Activated T-helper 2 cell treated with anti-CD3 and anti-CD28 coated beads, Interferon-gamma antibody, Interleukin-2, Interleukin-4, amounts not matched to agents 10 μg/mL and 5 μg/mL and 100 μg/mL, durations not matched to agents 14 hours and 24 hours and 36 hours (primary cell): Measurements from ENCODE around the gene S100A5. TPM values are rescaled to one million over a fixed set of nuclear protein-coding genes. Genes with fewer than 3 reads are reported as not detected.
"Not testable (repeated sequence)": the region's sequence is repeated elsewhere in the genome, so short reads cannot be mapped to it uniquely, and the experiment has no call there.

ENCODE experiments used
- DNase-seq: peaks from one replicate; pipeline ENCODE4 v3.0.0; 2021; ENCODE audit warnings: low spot score
- H3K27ac Mint-ChIP-seq: one replicate; pipeline ENCODE4 v1.8.0; 2021; ENCODE audit warnings: mixed read lengths
- H3K27me3 Mint-ChIP-seq: one replicate; pipeline ENCODE4 v1.8.0; 2021; ENCODE audit warnings: low read depth, mixed read lengths
- H3K36me3 Mint-ChIP-seq: one replicate; pipeline ENCODE4 v1.8.0; 2021; ENCODE audit warnings: low read depth, mixed read lengths
- H3K4me1 Mint-ChIP-seq: one replicate; pipeline ENCODE4 v1.8.0; 2021; ENCODE audit warnings: low read depth, mixed read lengths
- H3K4me3 Mint-ChIP-seq: one replicate; pipeline ENCODE4 v1.8.0; 2021; ENCODE audit warnings: low read depth, mild to moderate bottlenecking, moderate library complexity, mixed read lengths
- H3K9me3 Mint-ChIP-seq: one replicate; pipeline ENCODE4 v1.8.0; 2021; ENCODE audit warnings: mixed read lengths
- intact Hi-C: fragments of 100-400 bp; cut with micrococcal nuclease; formaldehyde crosslinking; loops from one replicate; pipeline ENCODE4 v1.15.1; 2023
- total RNA-seq: library from RNA; stranded (reverse); gene quantifications from 2 replicates; pipeline ENCODE4 v1.2.3, GENCODE V29; 2022

The S100A5 gene
- total RNA-seq, 1 donor from 2014 or later, result 2.4 TPM

DNA sequence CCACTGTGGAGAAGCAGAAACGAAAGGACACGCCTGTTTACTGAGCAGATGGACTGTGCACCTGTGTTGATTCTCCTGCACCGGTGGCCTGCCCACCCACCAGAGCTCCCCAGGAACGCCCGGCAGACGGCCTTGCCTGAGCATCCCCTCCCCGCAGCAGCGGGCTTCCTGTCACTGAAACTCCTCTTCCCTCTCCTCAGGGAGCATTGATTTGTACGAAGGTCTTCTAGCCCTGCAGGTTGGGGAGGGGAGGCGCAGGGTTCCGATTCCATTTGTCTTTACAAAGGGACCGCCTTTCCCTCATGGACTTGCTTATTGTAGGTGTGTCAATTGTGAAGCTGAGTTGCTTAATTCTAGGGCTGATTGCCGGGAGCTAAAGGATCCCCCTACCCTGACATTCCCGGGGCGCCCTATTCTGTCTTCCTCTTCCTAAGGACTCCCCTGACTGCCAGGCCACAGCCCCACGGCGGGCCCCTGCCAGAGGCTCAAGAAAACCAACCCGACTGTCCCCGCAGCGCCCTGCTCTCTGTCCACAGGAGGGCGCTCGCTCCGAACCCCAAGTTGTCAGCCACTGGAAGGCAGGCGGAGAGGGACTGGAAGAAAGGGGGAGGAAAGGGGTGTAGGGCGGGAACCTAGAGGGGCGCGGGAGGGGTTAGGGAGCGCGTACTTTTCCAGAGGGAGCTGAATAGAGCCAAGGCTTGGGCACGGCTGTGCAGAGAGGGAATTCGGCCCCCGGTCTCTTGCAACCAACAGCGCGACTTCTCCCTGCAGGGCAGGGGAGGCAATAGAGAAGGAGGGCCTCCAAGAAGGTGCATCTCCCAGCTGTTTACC lies 7.8 kb downstream of the S100A5 start:
- peak; percentile 76 for DNase-seq
- peaks cover 24% of the 10 kb centered on the region for H3K36me3 Mint-ChIP-seq
- H3K27ac Mint-ChIP-seq, result peak overlapping the region; percentile 84
- peaks cover 51% of the 10 kb centered on the region for H3K4me1 Mint-ChIP-seq
- intact Hi-C loops, result loop anchor here (1.0 to 2.0 kb wide), 5 partner anchors 20 to 102 kb away; partner anchors contain the start of genes CHTOP and S100A14
- no peaks in the 10 kb centered on the region for H3K27me3 Mint-ChIP-seq
- no peaks in the 10 kb centered on the region for H3K9me3 Mint-ChIP-seq
- H3K4me3 Mint-ChIP-seq, result peak overlapping the region; percentile 93

DNA sequence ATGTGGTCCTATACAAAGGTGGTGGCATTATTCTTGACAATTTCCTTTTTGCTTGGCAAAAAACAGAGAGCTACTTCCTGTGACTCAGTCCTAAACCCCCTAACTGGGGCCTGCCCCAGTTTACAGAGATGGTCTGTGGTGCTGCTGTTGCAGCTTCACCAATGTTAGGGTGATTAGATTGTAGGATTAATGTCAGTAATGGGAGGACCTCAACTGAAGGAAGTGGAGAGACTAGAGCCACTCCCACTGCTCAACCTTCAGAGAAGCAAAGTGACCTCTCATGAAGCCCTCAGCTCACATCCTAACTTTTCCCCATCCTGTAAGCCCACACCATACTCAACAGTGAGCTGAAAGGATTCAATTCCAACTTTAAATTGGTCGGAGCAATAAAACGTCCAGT lies 8.6 kb downstream of the S100A5 start:
- Mint-ChIP-seq H3K27ac (peak overlapping the region; percentile 84), H3K4me3 (peak overlapping the region; percentile 93), H3K4me1 (peaks cover 51% of the 10 kb centered on the region), H3K36me3 (peaks cover 24% of the 10 kb centered on the region), H3K27me3 (no peaks in the 10 kb centered on the region), H3K9me3 (no peaks in the 10 kb centered on the region)
- peak; percentile 45 for DNase-seq
- intact Hi-C loops, result loop anchor here (2.0 kb wide), 4 partner anchors 19 to 103 kb away; partner anchors contain the start of genes CHTOP and S100A14

DNA sequence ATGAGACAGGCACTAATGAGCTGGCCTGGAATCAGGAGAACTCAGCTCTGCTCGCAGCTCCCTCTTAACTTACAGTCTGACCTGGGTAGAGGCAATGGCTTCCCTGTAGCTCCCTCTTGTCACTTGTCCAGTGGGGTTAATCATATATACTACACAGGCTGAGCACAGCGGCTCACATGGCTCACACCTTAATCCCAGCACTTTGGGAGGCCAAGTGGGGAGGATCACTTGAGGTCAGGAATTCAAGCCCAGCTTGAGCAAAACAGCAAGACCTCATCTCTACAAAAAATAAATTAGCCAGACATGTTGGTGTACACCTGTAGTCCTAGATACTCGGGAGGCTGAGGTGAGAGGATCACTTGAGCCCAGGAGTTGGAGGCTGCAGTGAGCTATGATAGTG lies 9.1 kb downstream of the S100A5 start:
- peaks cover 24% of the 10 kb centered on the region for H3K36me3 Mint-ChIP-seq
- peaks cover 48% of the 10 kb centered on the region for H3K4me1 Mint-ChIP-seq
- peak overlapping the region; percentile 84 for H3K27ac Mint-ChIP-seq
- no peaks in the 10 kb centered on the region for H3K27me3 Mint-ChIP-seq
- intact Hi-C loops, result loop anchor here (2.0 kb wide), 4 partner anchors 19 to 103 kb away; partner anchors contain the start of genes CHTOP and S100A14
- H3K4me3 Mint-ChIP-seq, result no peak overlapping the region
- no peak for DNase-seq
- no peaks in the 10 kb centered on the region for H3K9me3 Mint-ChIP-seq

DNA sequence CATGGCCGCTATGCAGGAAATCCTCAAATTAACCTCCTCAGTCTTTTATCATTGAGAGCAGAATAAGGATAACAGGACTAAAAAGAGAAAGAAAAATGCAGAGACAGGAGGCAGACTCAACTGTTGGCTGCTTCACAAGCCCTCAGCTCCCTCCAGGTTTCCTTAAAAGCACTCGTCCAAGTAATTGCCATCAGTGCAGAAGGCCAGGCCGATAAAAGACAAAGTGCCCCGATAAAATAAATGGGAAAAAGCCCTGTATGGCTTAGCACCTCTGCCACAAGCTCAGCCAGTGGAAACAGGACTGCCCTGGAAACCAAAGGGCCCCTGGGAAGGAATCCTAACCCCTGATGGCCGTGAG lies 13.1 kb downstream of the S100A5 start:
- no peaks in the 10 kb centered on the region for H3K27me3 Mint-ChIP-seq
- peaks cover 3% of the 10 kb centered on the region for H3K36me3 Mint-ChIP-seq
- intact Hi-C loops, result no loop called here
- H3K4me3 Mint-ChIP-seq, result no peak overlapping the region
- H3K27ac Mint-ChIP-seq, result no peak overlapping the region
- peaks cover 22% of the 10 kb centered on the region for H3K4me1 Mint-ChIP-seq
- DNase-seq, result no peak
- H3K9me3 Mint-ChIP-seq, result no peaks in the 10 kb centered on the region

DNA sequence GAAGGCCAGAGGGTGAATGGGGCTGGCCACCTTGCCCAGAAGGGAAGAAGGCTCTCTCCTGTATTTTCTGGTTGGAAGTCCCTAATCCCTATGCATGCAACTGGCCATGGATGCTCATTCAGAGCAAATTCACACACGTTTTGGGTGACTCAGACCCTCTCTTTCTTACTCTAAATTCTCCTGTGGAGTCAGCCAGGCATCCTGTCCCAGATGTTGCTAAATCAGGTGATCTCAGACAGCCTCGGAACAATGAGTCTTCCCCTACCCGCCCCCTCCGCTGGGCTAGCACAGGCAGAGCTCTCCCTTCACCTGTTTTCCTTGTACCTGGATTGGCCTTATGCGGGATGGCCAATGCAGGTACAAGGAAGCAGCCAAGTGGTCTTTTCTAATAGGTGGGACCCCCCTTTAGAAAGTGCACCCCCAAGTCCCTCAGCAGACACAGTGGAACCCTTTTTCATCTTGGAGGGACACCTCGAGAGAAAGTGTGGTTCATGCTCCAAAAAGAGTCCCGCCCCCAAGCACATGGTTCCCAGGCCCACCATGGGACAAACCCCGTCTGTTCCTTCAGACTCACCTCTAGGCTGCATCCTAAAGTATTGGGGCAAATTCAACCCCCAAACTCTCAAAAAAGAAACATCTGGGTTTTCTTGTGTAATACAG lies 13.6 kb downstream of the S100A5 start:
- no peak overlapping the region for H3K4me3 Mint-ChIP-seq
- H3K36me3 Mint-ChIP-seq, result no peaks in the 10 kb centered on the region
- DNase-seq, result no peak
- no peaks in the 10 kb centered on the region for H3K27me3 Mint-ChIP-seq
- H3K4me1 Mint-ChIP-seq, result peaks cover 19% of the 10 kb centered on the region
- H3K9me3 Mint-ChIP-seq, result no peaks in the 10 kb centered on the region
- intact Hi-C loops, result no loop called here
- H3K27ac Mint-ChIP-seq, result no peak overlapping the region

DNA sequence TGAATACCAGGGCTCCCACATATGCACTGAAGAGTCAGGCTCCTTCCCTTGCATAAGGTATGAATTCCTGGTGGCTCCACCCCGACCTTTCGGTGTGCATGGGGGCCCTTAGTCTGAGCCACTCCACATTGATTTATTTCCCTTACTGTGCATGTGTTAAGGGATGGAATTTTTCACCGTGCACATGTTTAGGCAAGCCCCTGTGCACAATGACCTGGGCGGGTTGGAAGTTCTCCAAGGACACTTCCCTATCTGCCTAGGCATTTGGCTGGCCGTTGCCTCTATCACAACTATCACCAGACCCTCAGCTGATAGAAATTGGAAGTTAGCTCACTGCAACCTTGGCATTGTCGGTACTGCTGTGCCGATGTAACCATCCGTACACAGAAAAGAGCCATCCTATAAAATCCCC lies 14.6 kb downstream of the S100A5 start:
- H3K9me3 Mint-ChIP-seq, result no peaks in the 10 kb centered on the region
- H3K27me3 Mint-ChIP-seq, result no peaks in the 10 kb centered on the region
- H3K27ac Mint-ChIP-seq, result no peak overlapping the region
- H3K4me3 Mint-ChIP-seq, result no peak overlapping the region
- no peak for DNase-seq
- intact Hi-C loops, result no loop called here
- H3K4me1 Mint-ChIP-seq, result peaks cover 10% of the 10 kb centered on the region
- H3K36me3 Mint-ChIP-seq, result no peaks in the 10 kb centered on the region

DNA sequence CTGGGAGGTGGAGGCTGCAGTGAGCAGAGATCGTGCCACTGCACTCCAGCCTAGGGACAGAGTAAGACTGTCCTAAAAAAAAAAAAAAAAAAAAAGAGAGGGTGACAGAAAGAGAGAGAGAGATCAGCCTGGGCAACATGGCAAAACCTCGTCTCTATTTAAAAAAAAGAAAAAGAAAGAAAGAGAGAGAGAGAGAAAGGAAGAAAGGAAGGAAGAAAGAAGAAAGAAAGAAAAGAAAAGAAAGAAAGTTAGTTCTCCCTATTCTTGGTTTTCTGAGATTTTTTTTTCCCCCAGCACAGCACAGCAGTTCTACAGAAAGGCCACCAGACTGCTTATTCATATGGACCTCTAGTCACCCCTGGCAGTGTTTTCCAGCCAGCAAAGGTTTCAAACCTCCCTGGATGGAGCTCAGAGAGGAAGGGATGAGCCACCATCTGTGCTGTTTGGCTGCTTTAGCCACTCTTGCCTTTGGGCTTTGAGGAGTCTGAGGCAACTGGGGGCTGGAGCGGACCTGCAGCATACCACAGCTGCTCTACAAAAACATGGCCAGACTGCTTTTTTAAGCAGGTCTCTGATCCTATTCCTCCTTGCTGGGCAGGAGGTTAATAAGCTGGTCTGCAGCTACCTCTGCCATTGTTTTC lies 15.5 kb downstream of the S100A5 start:
- Mint-ChIP-seq H3K4me3 (no peak overlapping the region), H3K36me3 (no peaks in the 10 kb centered on the region), H3K9me3 (no peaks in the 10 kb centered on the region), H3K27ac (no peak overlapping the region), H3K27me3 (no peaks in the 10 kb centered on the region), H3K4me1 (peaks cover 5% of the 10 kb centered on the region)
- DNase-seq, result no peak
- intact Hi-C loops, result no loop called here

DNA sequence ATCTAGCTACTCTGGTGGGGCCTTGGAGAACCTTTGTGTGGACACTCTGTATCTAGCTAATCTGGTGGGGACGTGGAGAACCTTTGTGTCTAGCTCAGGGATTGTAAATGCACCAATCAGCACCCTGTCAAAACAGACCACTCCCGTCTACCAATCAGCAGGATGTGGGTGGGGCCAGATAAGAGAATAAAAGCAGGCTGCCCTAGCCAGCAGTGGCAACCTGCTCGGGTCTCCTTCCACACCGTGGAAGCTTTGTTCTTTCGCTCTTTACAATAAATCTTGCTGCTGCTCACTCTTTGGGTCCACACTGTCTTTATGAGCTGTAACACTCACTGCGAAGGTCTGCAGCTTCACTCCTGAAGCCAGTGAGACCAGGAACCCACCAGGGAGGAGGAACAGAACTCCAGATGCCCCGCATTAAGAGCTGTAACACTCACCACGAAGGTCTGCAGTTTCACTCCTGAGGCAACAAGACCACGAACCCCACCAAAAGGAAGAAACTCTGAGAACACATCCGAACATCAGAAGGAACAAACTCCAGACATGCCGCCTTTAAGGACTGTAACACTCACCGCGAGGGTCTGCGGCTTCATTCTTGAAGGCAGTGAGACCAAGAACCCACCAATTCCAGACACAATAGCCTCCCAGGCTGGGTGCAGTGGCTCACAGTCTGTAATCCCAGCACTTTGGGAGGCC lies 18.2 kb downstream of the S100A5 start:
- H3K27me3 Mint-ChIP-seq, H3K4me3 Mint-ChIP-seq, intact Hi-C loops, H3K4me1 Mint-ChIP-seq, H3K27ac Mint-ChIP-seq, H3K9me3 Mint-ChIP-seq, H3K36me3 Mint-ChIP-seq, DNase-seq: not testable (repeated sequence)

DNA sequence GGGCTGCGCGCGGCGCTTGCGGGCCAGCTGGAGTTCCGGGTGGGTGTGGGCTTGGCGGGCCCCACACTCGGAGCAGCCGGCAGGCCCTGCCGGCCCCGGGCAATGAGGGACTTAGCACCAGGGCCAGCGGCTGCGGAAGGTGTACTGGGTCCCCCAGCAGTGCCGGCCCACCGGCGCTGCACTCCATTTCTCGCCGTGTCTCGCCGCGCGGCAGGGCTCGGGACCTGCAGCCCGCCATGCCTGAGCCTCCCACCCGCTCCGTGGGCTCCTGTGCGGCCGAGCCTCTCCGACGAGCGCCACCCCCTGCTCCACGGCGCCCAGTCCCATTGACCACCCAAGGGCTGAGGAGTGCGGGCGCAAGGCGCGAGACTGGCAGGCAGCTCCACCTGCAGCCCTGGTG lies 18.9 kb downstream of the S100A5 start:
- H3K4me1 Mint-ChIP-seq, intact Hi-C loops, H3K36me3 Mint-ChIP-seq, H3K4me3 Mint-ChIP-seq, H3K27me3 Mint-ChIP-seq, H3K27ac Mint-ChIP-seq, DNase-seq, H3K9me3 Mint-ChIP-seq: not testable (repeated sequence)

DNA sequence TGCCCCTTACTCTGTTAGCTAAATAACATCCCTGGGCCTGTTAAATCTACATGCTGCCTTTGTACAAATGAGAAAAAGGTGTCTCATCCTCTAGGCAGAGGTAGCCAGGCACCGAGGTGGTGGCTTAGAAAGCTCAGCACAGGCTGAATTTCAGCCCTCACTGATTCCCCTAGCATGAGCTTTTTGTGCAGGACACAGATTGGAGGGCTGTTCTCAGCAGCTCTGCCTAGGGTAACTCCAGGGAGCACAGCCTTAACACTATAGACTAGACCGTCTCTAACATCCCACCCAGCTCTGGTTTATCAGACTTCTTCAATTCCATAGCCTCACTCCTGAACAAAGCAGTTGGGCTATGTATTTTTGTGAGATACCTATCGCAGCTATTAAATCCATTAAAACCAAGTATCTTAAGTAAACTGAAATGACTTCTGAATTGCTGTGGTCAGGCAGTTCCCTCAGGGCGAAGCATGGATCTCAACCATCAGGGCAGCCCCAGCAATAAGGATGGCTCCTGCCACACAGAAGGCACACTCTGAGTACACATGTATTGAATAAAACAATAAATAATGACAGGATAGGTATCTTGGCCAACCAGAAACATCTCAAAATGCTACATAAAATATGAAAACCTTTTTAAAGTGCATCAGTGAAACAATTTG lies 19.8 kb downstream of the S100A5 start:
- no peak for DNase-seq
- Mint-ChIP-seq H3K4me1 (peaks cover 11% of the 10 kb centered on the region), H3K27ac (no peak overlapping the region), H3K9me3 (no peaks in the 10 kb centered on the region), H3K27me3 (no peaks in the 10 kb centered on the region), H3K36me3 (no peaks in the 10 kb centered on the region), H3K4me3 (no peak overlapping the region)
- intact Hi-C loops, result no loop called here

DNA sequence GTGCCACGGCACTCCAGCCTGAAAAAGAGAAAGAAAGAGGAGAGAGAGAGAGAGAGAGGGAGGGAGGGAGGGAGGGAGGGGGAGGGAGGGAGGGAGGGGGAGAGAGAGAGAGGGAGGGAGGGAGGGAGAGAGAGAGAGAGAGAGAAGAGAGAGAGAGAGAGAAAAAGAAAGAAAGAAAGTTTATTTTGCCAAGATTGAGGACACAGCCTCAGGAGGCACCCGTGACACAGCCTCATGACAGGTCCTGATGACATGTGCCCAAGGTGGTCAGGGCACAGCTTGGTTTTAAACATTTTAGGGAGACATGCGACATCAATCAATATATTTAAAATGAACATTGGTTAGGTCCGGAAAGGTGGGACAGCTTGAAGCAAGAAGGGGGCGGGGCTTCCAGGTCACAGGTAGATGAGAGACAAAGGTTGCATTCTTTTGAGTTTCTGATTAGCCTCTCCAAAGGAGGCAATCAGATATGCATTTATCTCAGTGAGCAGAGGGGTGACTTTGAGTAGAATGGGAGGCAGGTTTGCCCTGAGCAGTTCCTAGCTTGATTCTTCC lies 20.5 kb downstream of the S100A5 start:
- DNase-seq, result not testable (repeated sequence)

DNA sequence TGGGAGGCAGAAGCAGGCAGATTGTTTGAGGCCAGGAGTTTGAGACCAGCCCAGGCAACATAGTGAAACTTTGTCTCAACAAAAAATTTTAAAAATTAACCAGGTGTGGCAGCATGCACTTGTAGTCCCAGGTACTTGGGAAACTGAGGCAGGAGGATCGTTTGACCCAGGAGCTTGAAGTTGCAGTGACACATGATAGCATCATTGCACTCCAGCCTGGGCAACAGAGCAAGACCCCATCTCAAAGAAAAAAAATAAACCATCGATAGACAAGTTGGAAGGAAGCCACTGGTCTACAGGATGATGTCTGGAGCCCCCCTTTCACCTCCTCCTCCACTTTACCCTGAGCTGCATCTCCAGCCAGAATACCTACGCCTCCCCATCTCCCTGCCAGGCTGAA lies 21.5 kb downstream of the S100A5 start:
- no peak overlapping the region for H3K4me3 Mint-ChIP-seq
- no peaks in the 10 kb centered on the region for H3K27me3 Mint-ChIP-seq
- H3K27ac Mint-ChIP-seq, result no peak overlapping the region
- no peaks in the 10 kb centered on the region for H3K9me3 Mint-ChIP-seq
- intact Hi-C loops, result no loop called here
- H3K4me1 Mint-ChIP-seq, result peaks cover 11% of the 10 kb centered on the region
- DNase-seq, result no peak
- H3K36me3 Mint-ChIP-seq, result no peaks in the 10 kb centered on the region

More for the DNA sequence above, 20.5 kb downstream of the S100A5 start:
- H3K36me3 Mint-ChIP-seq, H3K27ac Mint-ChIP-seq, intact Hi-C loops, H3K4me3 Mint-ChIP-seq, H3K27me3 Mint-ChIP-seq, H3K9me3 Mint-ChIP-seq: not testable (repeated sequence)
- peaks cover 11% of the 10 kb centered on the region for H3K4me1 Mint-ChIP-seq
